LoVo (cell line): ENCODE data around the gene NCBP2L.
"Not testable (repeated sequence)": the region's sequence is repeated elsewhere in the genome, so short reads cannot be mapped to it uniquely, and the experiment has no call there.

ENCODE experiments used
- DNase-seq: peaks from one replicate; pipeline ENCODE4 v3.0.0-alpha.2; 2016; ENCODE audit warnings: low spot score

The NCBP2L gene

DNA sequence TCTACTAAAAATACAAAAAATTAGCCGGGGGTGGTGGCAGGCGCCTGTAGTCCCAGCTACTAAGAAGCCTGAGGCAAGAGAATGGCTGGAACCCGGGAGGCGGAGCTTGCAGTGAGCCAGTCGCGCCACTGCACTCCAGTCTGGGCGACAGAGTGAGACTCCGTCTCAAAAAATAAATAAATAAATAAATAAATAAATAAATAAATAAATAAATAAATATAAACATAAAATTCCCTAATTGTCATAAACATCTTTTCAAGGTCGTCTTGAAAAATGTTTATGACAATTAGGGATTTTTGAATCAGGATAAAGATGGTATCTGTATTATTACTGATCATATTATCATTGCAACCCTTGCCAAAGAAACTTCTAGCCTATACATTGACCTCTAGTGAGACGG lies 32.5 kb downstream of the NCBP2L start:
- not testable (repeated sequence) for DNase-seq

DNA sequence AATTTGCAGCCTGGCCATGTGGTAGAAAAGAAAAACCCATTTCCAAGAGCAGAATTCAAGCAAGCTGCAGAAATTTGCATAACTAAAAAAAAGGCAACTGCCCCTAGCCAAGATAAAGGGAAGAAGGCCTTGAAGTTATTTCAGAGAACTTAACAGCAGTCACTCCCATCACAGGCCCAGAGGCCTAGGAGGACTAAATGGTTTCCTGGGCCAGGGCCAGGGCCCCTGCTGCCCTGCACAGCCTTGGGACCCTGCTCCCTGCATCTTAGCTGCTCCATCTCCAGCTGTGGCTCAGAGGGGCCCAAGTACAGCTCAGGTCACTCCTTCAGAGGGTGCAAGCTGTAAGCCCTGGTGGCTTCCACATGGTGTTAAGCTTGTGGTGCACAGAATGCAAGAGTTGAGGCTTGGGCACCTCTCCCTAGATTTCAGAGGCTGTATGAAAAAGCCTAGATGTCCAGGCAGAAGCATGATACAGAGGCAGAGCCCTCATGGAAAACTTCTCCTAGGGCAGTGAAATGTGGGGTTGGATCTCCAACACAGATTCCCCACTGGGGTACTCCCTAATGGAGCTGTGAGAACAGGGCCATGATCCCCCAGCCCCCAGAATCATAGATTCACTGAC lies 41.5 kb downstream of the NCBP2L start:
- no peak for DNase-seq

DNA sequence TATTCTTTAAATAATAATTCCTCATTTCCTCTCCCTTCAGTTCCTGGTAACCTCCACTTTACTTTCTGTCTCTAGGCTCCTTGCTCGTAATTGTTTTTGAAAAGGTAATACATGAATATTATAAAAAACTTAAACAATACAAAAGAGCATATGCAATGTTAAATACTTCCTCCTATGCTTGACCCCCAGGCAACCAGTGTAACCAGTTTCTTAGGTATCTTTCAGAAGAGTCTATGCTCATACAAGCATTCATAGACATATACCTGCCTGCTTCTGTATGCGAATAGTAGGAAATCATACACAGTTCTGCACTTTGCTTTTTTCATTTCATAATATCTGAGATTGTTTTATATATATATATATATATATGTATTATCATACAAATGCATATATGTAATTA lies 45.5 kb downstream of the NCBP2L start:
- no peak for DNase-seq

DNA sequence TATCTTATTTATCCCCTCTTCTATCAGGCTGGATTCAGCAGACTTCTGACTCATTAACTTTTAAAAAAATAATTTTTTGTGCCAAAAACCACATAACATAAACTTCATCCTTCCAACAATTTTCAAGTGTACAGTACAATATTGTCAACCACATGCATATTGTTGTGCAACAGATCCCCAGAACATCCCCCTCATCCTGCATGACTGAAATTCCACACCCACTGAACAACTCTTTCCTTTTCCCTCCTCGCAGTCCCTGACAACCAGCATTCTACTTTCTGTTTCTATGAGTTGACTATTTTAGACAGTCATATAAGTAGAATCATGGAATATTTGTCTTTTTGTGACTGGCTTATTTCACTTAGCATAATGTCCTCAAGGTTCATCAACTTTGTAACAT lies 45.9 kb downstream of the NCBP2L start:
- no peak for DNase-seq

DNA sequence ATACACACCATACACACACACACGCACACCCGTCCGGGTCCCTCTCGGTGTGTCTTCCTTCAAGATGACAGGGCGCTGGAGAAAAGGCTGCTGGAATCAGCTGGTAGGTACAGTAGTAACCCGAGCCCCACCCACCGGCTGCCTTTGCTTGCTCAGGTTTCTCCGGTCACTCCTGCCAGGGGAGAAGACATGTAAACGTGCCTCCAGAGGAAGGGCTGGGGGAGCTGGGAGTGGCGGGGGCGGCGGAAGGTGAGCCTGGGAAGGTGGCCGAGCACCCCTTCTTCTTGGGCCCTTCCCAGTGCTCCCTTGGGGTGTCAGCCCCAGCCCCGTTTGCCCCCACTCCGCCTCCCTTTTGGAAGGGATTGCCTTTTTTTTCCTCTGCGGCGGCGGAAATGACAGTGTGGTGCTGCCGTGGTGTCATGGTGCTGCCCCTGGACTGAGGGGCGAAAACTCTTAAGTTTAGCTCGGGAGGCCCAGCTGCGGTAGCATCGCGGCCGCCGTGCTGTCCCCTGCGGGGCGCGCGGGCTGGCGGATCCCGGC lies 48.2 kb downstream of the NCBP2L start, which contains the start of gene MID2:
Gene MID2, plus strand, starts transcription at position 169 of the 540 bp plus-strand sequence. CDS start 561 bp downstream, outside the sequence.
- peak; percentile 38 for DNase-seq

DNA sequence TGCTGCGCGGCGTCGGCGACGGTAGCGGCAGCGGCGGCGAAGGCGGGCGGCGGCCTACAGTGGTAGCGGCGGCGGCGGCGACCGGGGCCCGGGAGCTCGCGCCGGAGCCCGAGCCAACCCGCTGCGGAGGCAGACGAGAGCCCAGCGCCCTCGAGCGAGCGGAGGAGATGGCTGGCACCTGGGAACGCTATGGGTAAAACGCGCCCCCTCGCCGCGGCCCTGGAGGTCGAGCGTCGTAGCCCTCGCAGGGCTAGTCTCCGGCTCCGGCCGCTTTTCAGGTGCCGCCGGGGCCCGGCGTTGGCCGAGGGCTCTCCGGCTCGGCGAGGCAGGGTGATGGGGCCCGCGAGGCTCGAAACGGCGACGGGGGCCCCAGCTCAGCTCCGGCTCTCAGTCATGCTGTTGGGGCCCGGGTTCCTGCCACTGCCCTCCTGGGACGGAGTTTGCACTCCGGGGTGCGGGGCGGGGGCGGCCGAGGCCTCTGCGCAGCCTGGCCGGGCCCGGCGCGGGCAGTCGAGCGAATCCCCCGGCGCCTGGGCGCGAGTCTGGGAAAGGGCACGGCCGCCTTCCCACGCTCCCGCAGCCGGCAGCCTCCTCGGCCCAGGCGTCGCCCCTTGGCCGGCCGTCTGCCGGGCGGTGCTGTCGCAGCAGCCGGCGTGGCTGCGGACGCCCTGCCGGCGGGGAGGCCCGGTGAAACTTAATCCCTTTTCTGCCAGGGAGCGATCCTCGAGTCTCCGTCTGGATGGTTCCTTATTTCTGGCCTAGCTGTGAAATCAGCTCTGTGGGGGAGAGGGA lies 48.9 kb downstream of the NCBP2L start:
- peak; percentile 15 for DNase-seq

DNA sequence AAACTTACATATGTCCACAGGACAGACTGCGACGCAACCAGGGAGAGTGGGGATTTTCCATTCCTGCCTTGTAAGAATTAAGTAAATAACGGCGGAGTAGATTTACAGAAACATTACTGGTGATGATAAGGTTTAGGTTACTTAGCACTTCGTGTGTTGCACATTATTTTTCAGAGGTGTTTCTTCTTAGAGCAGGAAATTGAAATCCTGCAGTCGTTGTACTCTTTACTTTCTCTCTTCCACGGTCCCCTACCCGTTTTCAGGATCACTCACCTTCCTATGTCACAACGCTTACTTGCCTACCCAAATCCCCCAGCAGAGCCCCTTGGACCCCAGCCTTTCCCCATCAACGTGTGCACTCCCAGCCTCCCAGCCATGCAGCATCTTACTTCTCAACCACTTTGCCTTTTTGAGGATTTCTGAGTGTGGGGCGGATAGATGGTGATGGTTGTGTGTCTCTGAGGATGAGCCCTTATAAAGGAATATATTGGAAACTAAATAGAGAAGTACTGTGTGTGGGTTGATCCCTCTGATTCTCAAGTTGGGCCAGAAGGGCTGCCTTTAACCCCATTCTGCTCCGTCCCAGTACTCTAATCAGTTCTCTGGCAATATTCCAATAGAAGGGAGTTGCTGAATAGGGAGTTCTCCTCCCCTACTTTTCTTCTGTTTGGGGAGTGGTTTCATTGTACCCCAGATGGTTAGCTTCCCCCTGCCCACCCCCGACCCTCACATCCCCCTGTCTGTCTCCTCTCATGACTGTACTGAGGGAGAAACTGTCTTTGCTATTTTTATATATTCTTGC lies 49.7 kb downstream of the NCBP2L start:
- DNase-seq = no peak

DNA sequence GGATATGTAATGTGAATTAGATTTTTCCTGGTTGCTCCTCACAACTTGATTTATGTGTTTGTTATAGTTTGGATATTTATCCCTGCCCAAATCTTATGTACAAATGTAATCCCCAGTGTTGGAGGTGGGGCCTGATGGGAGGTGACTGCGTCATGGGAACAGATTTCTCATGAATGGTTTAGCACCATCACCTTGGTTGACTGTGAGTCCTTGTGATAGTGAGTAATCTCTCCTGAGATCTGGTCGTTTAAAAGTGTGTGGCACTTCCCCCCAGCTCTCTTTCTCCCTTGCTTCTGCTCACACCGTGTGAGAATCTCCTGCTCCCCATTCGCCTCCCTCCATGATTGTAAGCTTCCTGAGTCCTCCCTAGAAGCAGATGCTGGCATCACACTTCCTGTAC lies 50.3 kb downstream of the NCBP2L start:
- DNase-seq = no peak

DNA sequence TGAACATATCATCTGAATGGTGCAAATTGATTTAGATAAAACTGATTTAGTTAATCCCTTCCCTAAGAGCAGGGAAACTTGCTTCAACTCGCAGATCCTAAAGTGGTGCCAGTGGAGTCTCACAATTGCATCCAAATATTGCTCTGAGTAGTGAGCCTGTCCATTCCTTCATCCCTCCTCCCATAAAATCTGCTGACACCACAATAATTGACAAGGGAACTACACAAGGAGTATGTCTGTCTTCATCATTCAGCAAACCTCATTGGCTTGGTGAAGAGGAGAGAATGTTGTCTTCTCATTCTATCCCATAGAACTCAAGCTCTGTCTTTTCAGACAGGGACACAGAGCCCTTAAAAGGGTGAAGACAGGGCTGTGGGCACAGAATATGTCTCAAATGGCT lies 52.3 kb downstream of the NCBP2L start:
- DNase-seq = no peak

DNA sequence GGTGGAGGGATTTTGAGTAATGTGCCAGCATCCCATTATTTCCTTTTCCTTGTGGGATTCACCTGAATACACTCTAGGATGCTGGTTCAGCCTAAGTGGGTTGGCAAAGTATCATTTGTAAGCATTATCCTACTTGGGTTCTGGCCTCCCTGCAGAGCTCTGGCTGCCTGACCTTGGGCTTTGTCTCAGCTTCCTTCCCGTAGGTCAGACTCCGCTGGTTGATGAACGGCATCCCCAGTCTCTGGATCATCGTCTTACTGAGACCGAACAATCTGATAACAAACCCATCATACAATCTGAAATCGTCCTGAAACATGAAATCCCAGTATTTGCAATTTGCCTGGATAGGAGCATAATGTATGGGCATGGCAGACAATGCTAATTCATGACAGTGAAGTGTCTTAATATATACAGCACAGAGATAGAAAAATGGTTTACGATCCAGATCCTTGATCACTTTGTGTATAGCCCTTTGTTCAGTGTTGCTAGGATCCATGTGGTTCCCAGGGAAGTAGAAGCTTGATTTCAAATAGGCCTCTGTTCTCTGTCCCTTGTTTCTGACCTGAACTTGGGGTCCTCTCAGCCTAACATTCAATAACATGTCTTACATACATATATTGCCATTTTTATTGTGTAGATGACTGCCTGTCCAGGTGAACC lies 53.7 kb downstream of the NCBP2L start:
- DNase-seq = no peak

DNA sequence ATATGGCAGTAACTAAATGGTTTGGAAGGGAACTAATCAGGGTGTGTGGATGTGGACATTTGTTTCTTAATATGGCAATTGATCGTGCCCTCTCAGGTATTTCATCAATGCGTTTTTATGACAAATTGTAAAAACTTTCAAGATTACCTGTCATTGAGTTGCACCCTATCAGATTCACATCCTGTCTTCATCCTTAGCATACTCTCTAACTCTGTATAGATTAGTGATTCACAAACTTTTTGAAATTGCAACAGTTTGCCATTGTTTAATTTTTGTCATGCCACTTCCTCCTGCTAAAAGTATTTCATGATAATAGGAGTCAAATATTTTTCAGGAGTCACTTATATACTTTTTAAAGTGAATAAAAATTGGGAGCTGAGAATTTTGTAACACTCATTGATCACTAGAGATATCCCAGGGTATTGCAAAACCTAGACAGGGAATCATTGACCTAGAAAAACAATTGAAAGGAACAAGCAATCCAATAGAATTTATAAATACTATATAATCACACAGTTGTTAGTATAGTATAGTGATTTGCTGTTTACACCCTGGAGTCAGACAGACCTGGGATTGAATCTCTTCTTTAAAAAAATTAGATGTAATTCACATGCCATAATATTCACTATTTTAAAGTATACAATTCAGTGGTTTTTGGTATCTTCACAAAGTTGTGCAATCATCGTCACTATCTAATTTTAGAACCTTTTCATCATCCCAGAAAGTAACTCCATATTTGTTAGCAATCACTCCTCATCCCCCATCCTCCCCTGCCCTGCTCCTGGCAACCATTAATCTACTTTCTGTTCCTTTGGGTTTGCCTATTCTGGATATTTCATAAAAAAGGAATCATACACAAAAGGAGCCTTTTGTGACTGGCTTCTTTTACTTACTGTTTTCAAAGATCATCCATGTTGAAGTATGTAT lies 57.0 kb downstream of the NCBP2L start:
- no peak for DNase-seq

DNA sequence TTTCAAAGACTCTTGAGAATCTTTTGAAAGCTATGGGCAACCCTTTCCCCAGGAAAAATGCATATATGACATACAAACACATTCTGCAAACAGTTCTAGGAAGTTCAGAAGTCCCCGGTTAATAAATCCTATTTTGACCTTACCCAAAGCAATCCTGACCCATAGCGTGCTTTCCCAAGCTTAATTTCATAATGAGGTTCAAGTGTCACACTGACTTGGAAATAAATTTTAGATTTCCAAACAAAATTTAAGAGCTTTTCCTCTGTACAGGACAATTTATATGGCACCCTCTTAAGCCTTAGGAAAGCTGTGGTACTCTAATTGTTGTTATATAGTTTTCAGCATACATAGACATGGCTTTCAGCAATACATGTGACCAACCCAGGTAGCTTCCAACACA lies 59.4 kb downstream of the NCBP2L start:
- DNase-seq = no peak

DNA sequence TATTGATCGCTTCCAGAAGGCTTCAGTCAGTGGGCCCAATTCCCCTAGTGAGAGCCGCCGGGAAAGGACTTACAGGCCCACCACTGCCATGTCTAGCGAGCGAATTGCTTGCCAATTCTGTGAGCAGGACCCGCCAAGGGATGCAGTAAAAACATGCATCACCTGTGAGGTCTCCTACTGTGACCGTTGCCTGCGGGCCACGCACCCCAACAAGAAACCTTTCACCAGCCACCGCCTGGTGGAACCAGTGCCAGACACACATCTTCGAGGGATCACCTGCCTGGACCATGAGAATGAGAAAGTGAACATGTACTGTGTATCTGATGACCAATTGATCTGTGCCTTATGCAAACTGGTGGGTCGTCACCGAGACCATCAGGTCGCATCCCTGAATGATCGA lies 63.4 kb downstream of the NCBP2L start:
- no peak for DNase-seq

DNA sequence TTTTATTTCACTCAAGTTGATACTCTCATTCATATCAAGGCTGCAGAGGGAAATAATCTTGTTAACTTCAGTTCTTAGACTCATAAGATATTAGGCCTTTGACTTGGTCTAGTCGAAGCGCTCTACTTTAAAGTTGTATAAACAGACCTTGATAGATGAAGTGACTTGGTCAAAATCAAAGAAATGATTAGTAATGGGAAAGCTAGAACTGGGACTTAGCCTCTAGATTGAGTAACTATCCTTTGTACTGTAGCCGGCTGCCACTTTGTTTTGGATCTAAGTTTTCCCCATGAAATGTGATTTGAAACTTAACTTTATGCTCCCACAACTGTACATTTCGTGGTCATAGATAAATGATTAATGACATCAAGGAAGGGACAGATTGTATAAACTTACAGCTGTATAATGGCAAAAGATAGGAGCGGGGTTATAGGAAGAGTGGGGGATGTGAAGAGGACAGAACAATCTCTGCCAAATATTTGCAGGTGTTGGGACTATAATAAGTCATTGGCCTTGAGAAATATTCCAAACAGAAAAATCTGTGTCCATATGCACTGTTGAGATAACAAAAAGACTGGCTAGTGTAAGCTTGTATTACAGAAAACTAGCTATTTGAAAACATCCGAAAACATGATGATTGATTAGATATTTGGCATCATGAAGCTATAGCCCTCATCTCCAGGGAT lies 65.3 kb downstream of the NCBP2L start:
- no peak for DNase-seq
